ENCODE results near the gene PTPRN2.

Gene PTPRN2

DNA sequence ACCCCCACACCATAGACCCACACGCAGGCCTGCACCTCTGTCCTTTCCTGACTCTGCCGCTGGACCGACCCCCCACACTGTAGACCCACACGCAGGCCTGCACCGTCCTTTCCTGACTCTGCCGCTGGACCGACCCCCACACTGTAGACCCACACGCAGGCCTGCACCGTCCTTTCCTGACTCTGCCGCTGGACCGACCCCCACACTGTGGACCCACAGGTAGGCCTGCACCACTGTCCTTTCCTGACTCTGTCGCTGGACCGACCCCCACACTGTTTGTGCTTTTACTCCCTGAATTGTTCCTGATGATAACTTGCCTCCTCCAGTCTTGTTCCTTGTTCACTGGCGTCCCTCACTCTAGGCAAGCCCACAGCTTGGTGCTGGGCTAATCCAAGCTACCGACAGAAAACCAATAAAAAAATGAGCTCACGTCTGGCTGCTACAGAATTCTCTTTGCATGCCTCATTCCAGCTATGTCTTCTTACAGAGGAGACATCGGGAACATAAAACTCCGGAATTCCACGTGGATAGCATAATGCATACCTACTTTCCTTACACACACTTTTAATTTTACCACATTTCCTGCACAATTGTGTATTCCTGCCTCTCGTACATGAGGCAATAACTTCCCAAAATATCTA lies 494.3 kb downstream of the PTPRN2 start:
- DNase-seq (ENCODE audit: low spot score) = no peak

DNA sequence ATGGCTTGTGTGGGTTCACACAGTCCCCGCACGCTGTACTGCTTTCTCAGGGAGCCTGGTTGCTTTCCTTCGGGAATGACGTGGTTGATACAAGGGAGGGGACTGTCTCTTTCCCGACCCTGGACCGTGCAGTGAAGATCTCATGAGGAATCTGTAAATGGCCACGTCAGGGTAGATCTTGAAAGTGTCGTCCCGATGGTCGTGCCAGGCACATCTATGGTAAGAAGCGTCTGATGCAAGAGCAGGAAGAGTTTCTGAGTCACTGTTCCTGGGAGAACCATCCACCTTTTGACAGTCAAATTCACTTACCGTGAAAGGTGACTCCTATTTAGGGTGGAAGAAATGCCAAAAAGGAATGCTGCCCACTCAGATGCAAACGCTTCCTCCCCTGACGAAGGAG lies 500.4 kb downstream of the PTPRN2 start:
- no peak for DNase-seq (ENCODE audit: low spot score)

DNA sequence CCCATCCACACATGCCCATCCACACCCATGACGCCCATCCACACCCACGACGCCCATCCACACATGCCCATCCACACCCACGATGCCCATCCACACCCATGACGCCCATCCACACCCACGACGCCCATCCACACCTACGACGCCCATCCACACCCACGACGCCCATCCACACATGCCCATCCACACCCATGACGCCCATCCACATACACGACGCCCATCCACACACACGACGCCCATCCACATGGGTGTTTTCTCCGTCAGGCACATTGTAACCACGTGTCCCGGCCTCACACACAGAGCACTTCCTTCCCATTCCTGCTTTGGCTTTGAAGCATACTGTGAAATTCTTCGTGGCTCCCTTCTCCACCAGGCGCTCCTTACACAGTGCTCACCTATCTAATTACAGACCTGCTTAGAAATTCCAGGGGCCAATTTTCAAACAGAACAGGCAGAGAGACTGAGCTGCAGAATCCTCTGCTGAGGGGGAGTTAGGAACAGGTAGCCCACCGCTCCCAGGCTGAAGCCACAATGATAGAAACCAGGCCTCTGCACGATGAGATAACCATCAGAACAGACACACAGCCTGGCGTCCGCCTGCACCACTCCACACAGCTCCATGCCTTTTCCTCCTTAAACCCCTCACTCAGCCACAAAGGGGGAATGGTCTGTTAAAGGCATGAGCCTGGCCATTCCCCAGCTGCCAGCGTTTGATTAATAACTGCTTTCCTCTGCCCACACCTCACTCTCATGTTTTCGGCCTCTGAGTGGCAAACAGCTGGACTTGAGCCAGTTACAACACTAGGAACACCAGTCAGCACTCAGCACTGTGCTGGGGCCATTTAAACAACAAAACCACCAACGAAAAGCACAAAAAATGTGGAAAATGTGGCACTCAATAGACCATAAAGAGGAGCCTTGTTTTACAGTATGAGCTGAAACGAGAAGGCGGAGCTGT lies 501.6 kb downstream of the PTPRN2 start:
- DNase-seq (ENCODE audit: low spot score) = no peak

DNA sequence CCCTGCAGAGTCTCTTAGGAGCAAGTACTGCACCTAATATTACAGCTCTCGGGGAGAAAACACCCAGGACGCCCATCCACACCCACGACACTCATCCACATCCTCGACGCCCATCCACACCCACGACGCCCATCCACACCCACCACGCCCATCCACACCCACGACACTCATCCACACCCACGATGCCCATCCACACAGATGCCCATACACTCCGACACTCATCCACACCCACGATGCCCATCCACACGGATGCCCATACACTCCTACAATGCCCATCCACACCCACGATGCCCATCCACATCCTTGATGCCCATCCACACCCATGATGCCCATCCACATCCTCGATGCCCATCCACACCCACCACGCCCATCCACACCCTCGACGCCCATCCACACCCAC lies 503.1 kb downstream of the PTPRN2 start:
- no peak for DNase-seq (ENCODE audit: low spot score)

DNA sequence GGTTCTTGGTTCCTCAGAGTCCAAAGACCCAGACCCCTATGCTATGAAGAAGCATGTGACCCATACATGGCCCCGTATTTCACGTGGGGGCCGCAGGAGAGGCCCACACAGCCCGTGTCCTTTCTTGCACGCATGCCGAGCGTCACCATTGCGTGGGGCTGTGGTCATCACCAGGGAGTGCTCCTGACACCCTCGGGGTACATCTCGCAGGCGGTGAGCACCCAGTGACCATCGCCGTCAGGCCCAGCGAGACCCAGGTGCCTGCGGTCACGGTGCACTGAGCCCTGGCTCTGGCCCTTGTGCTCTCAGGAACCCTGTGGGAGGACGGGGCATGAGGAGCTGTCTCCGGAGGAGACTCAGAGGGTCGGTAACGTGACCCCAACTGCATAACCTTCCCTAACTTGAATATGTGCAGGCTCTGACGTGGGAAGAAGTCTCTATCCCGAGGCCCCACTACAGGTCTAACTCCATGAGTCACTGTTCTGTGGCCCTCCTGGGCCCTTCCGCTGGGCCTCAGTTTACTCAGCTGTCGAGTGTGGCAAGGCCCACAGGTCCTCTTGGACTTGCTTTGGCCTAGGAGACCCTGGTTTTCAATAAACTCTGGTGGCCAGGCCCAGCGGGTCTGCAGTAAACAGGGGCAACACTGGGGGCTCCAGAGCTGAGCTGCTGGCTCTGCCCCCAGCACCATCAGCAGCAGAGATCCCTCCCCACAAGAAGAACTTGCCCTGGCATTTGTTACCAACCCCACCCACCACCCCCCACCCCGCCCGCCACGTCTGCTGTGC lies 503.9 kb downstream of the PTPRN2 start:
- DNase-seq (ENCODE audit: low spot score) = no peak

DNA sequence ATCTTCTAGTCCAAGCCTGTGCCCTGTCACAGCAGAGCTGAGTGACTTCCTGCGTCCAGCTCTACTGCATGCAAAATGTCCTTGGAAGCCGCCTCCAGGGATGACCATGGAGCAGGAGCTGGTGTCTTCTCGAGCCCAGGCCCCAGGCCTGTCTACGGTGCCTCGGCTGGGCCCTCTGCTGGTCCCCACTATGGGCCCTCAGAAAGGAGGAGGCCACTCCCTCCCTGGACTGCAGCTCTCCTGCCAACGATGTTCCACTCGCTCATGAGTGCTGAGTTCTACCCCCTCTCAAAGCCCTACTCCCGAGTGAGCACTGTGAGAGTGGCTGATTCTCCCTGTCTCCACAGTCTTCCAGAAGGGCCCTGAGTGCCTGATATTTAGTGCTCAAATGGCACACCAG lies 504.9 kb downstream of the PTPRN2 start:
- DNase-seq (ENCODE audit: low spot score) = no peak

DNA sequence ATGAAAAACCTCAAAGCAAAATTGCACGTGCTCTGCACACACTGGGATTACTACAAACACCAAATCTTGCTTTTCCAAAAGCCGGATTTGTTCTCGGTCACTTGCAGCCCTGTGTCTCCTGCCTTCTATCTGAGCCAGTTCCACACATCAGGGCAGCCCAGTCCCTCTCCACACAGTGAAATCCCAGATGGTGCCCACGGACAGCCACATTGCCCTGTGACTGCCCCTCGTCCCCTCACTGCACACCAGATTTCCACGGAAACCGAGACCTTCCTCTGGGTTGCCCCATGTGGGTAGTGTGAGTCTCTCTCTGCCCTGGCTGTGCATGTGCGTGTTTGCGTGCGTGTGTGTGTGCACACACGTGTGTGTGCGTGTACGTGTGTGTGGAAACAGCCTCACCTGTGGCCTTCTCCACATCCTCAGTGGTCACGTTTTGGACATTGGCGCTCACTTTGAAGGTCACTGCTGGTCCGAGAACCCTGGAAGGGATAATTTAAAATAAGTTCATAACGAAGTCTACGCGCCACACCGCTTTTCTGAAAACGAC lies 506.7 kb downstream of the PTPRN2 start:
- DNase-seq (ENCODE audit: low spot score) = no peak

DNA sequence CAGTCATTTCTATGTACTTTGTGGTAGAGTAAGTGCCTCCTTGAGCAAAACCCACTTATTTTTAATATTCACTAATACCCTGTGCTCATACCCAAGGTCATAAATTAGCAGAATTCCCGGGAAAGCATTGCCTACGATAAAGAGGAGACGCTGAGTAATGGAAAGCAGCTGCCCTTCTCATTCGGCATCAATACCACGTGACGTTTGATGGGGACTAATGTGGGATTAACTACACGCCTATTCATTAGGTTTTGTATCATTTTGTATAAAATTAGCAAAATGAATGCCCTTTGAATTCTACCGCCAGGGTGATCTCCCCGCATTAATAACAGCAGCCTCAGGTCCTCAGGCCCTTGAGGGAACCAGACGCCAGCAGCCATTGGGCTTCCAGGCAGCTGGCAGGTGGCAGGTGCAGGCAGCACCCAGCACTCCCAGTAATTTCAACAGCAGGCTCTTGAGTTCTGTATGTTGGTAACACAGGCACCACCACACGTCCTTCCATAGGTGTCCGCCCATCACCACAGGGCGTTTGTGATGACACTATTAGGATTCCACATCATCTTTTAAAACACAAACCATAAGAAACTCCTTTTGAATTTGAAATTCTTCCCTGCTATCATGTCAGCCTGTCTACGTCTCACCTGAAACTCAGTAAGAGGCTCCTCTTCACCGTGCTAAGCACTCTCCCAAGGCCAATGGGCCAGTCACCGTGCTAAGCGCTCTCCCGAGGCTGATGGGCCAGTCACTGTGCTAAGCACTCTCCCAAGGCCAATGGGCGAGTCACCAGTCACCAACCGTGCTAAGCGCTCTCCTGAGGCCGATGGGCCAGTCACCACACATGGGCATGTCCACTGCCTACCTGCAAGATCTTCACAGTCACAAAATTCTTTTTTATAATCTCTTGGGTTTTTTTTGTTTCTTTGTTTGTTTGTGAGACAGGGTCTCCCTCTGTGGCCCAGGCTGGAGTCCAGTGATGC lies 509.4 kb downstream of the PTPRN2 start:
- DNase-seq (ENCODE audit: low spot score) = no peak

DNA sequence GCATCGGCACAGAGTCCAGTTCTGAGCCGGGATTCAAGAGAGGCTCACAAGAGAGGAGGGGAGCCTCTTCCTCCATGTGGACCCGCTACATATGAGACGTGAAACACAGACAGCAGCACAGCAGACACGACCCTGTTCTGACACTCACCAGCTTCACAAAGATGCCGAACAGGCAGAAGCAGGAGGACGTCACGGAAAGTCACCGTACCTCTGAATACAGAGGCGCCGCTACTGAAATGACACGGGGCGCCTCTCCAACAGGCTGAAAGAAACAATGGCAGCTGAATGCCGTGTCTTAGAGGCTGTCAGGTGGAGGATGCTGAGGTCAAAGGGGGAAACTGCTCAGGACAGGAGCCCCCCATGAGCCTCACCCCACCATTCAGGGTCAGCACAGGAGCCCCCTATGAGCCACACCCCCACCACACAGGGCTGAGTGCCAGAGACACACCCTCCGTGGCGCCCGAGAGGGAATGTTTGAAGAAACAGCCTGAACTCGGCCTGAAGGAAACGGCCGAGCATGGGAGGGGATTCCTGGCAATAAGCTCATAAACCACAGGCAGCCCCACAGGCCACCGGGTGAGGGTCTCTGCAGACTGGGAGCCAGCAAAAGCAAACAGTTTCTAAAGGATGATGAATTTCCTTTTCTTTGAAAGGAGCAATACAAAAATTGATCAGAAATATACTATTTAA lies 510.3 kb downstream of the PTPRN2 start:
- no peak for DNase-seq (ENCODE audit: low spot score)

DNA sequence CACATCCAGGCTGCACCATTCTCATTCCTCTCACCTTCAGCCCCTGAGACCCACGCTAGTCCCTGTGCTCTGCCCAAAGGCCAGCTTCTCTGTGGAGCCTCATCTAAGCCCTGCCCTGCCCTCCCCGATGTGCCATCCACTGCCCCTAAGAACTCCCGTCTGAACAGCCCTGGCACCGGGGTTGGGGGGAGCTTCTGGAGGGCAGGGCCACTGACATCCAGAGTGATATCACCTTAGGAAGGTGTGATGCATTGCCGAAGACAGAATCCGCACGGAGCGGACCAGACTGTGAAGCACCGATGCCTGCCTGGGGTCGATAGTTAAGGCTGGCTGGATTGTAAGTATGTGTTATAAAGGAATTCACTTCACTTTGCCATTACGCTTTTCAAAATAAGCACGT lies 511.0 kb downstream of the PTPRN2 start:
- DNase-seq (ENCODE audit: low spot score) = no peak

DNA sequence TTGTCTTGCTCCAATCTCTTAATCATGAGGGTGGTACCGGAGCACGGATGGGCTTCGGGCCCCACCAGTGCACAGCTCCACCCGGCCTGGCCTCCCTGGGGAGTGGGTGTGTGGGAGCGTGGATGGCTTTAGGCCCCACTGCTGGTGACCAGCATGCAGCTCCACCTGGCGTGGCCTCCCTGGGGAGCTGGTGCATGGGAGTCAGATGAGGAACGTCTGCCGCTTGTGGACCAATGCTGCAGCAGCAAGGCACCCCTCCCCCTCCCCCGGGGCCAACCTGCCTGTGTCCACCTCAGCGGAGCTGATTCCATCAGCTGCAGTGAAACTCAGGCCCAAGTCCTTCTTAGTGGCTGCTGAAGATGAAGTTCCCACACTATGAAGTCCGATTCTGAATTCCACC lies 511.4 kb downstream of the PTPRN2 start:
- DNase-seq (ENCODE audit: low spot score) = no peak

DNA sequence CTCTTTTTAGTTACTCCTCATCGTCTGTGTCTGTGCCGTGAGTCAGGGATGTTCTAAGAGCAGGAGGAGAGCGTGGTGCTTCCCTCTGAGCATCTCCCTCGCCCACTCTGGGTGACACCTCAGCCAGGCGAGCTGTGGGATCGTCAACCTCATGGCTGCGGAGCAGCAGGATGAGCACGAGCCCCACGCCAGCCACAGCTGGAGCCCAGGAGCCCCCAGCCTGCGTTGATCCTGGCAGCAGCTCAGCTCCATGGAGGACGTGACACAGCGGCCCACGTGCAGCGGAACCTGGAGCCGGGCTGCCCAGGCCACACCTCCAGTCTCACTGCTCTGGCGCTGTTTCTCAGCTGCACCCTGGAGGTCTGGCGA lies 512.0 kb downstream of the PTPRN2 start:
- no peak for DNase-seq (ENCODE audit: low spot score)

DNA sequence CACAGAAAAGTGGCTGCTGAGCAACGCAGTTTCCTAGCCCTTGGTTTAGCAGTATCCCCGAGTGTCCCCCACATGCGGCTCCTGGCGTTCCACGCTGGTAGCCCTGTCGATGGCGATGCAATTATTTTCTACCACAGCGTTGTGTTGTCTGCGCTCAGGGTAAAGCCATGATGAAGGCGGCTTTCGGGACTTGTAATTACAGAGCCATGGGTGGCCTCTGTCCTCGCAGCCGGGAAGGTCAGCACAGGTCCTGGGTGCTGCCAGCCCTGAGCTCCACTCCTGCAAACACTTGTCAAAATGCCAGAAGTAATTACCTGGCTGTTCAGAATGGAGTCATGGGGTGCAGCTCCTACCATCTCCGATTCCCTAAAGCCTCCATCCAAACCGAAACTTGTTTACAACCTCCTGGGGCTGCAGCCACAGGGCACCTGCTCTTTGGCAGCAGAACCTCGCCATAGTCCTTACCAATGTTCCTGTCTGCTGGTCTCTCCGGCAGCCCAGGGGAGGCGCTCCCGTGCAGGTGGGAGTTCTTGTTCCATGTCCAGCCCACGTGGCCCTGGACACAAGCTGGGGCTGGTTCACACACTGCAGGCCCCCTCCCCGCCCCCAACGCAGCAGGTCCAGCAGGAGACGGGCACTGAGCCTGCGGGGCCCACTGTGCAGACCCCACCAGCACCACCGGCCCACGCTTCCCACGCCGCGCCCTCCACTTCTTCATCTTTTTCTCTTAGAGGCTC lies 512.6 kb downstream of the PTPRN2 start:
- DNase-seq (ENCODE audit: low spot score) = no peak

DNA sequence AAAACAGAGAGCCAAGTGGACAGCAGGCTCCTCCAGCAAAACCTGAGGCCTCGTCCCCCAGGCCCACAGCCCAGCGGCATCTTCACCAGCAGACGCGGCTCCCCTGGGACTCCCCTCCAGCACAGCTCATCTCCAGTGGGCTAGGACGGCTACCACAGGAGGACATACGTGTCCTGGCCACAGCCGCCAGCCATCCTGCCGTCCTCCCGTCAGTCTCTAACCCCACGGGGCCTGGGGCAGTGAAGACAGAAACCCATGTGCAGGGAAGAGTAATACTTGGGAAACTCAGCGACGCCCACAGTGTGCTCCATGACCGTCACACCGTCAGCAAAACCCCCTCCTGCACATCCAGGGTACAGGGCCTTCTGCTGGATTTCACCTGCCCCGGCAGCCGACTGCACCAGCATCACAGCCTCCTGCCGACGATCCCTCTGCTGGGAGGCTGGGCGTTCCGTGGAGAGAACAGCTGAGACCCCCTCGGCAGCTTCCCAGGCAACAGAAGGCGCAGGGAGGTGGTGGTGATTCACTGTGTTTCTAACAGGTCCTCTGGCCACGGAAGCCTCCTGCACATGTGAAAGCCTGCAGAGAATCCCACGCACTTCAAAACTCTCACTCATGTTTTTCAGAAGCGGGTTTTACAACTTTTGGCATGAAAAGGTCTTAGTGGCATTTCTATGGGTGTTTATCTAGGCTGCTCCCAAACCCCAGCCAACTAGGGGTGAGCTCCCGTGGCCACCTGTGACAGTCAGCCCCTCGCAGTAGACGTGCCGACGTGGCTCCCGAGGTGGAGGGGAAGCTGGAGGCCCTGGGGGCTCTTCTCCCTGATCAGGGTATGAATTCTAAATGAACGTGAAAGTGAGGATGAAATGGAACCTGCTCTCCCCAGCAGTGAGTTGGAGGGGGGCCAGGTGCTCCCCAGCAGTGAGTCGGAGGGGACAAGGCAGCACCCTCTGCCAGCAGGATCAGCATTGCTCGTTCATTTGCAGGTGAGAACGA lies 513.5 kb downstream of the PTPRN2 start:
- no peak for DNase-seq (ENCODE audit: low spot score)

DNA sequence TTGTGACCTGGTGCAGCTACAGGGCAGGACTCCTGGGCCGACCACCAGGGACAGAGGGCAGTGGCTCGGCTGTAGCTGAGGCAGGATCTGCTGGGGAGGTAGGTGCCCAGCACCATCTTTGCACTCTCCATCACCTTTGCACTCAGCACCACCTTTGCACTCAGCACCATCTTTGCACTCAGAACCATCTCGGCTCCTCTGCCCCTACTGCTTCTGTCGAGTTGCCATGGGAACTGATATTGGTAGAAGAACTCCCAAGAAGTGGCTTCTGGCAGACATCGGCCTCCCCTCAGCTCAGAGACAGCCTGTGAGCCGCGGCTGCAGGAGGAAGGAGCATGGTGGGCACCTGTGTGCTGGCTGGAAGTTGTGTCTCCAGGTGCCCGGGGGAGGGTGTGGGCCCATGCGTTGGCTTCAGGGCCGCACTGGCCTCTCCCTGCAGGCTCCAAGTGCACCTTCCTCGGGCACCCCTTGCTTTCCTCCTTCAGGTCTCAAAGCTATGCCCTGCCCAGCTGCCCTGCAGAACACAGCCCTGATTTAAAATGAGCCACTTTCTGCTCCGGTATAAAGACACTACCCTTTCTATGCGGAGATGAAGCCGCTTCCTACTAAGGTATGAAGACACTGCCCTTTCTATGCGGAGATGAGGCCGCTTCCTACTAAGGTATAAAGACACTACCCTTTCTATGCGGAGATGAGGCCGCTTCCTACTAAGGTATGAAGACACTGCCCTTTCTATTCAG lies 514.5 kb downstream of the PTPRN2 start:
- DNase-seq (ENCODE audit: low spot score) = no peak

DNA sequence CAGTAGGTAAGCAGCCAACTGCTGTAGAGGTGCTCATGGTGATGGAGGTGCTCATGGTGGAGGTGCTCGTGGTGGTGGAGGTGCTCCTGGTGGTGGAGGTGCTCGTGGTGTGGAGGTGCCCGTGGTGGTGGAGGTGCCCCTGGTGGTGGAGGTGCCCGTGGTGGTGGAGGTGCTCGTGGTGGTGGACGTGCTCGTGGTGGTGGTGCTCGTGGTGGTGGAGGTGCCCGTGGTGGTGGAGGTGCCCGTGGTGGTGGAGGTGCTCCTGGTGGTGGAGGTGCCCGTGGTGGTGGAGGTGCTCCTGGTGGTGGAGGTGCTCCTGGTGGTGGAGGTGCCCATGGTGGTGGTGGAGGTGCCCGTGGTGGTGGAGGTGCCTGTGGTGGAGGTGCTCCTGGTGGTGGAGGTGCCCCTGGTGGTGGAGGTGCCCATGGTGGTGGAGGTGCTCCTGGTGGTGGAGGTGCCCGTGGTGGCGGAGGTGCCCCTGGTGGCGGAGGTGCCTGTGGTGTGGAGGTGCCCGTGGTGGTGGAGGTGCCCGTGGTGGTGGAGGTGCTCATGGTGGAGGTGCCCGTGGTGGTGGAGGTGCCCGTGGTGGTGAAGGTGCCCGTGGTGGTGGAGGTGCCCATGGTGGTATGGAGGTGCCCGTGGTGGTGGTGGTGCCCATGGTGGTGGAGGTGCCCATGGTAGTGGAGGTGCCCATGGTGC lies 517.3 kb downstream of the PTPRN2 start:
- DNase-seq (ENCODE audit: low spot score) = no peak

DNA sequence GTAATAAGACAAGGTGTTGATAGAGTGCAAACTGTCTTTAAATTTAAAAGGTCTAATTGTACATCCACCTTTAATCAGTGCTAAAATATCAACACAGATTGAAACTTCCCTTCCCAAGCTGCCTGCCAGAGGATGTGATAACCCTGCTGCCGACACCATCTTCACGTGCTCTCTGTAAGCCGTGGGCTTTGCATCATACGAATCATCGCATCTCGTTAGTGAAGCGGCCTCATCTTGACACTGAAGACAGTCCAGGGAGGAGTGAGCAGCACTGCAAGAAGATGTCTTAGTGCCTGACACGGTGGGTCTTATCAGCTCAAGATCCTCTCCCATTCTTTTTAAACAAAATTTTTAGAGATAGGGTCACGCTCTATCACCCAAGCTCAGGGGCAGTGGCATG lies 518.8 kb downstream of the PTPRN2 start:
- DNase-seq (ENCODE audit: low spot score) = no peak

Data from SW480 (cell line).